GM12892 (cell line): ENCODE measurements around the gene PACC1. TPM values are rescaled to one million over a fixed set of nuclear protein-coding genes. Genes with fewer than 3 reads are reported as not detected.

Source experiments
- DNase-seq: peaks from one replicate; pipeline ENCODE4 v3.0.0; 2011; ENCODE audit not compliant: insufficient read length
- FAIRE-seq: peaks from 2 replicates; lab custom pipeline; 2011; peaks lifted over from hg19 to GRCh38; lab: Jason Lieb, UNC
- POLR2A ChIP-seq: IDR thresholded peaks from 2 replicates; pipeline ENCODE4 v1.6.1; 2011; ENCODE audit warnings: low read depth, low read length, control low read depth
- POLR2AphosphoS5 ChIP-seq: IDR thresholded peaks from 2 replicates; pipeline ENCODE4 v1.6.1; 2011; ENCODE audit warnings: low read depth, low read length, control low read depth
- TAF1 ChIP-seq: IDR thresholded peaks from 2 replicates; pipeline ENCODE4 v1.6.1; 2011; ENCODE audit warnings: low read depth, mild to moderate bottlenecking, control low read depth, low read length, borderline replicate concordance
- polyA plus RNA-seq: library from polyadenylated mRNA; unstranded; fragments of >200 nt; gene quantifications from one replicate; pipeline ENCODE4 v1.2.1, GENCODE V29; 2012; ENCODE audit warnings: missing spikeins, inconsistent platforms; ENCODE audit not compliant: missing spikeins

PACC1 gene
- 11.2 TPM for polyA plus RNA-seq

- TF ChIP-seq POLR2A, result peak; percentile 83
- TF ChIP-seq TAF1, result 0 out of 2 replicates have a peak, but pooled peaks have one; percentile 29
- peak; percentile 54; the same call in 1 of the 2 replicates for TF ChIP-seq POLR2AphosphoS5
- DNase-seq (peak; percentile 95), FAIRE-seq (peak; percentile 96)
These were observed at the start of gene PACC1 for GRCh38 chr1:212414328-212415106. PACC1 (minus strand) TSS chr1:212414886; CDS start chr1:212414757, 129 bp downstream.

- FAIRE-seq (no peak), DNase-seq (no peak)
- TF ChIP-seq POLR2A, result no peak
- TF ChIP-seq TAF1, result no peak
- TF ChIP-seq POLR2AphosphoS5, result no peak
These were observed 49.0 kb upstream of the PACC1 start for GRCh38 chr1:212463565-212464285.

- no peak for DNase-seq
- no peak for FAIRE-seq
- TF ChIP-seq POLR2AphosphoS5 (no peak), TAF1 (no peak), POLR2A (no peak)
These were observed 47.4 kb upstream of the PACC1 start for GRCh38 chr1:212461916-212462660.

- FAIRE-seq (no peak), DNase-seq (no peak)
- TF ChIP-seq POLR2AphosphoS5, result no peak
- TF ChIP-seq POLR2A, result no peak
- TF ChIP-seq TAF1, result no peak
These were observed 45.7 kb upstream of the PACC1 start for GRCh38 chr1:212460376-212460775.

- no peak for FAIRE-seq
- no peak for TF ChIP-seq POLR2A
- no peak for TF ChIP-seq TAF1
- no peak for TF ChIP-seq POLR2AphosphoS5
- DNase-seq, result no peak
These were observed 45.0 kb upstream of the PACC1 start for GRCh38 chr1:212459656-212460055.

GRCh38 chr1:212458817-212459216 is 44.1 kb upstream of the PACC1 start:
- TF ChIP-seq POLR2A, result no peak
- TF ChIP-seq POLR2AphosphoS5, result no peak
- TF ChIP-seq TAF1, result no peak
- FAIRE-seq (no peak), DNase-seq (no peak)

GRCh38 chr1:212457740-212458338 is 43.2 kb upstream of the PACC1 start:
- FAIRE-seq (no peak), DNase-seq (no peak)
- TF ChIP-seq TAF1 (no peak), POLR2A (no peak), POLR2AphosphoS5 (no peak)

GRCh38 chr1:212455803-212456528 is 41.3 kb upstream of the PACC1 start:
- TF ChIP-seq POLR2AphosphoS5, result no peak
- no peak for TF ChIP-seq POLR2A
- no peak for TF ChIP-seq TAF1
- FAIRE-seq (no peak), DNase-seq (peak; percentile 65)

GRCh38 chr1:212455401-212455800 is 40.7 kb upstream of the PACC1 start:
- FAIRE-seq, result no peak
- no peak for TF ChIP-seq POLR2AphosphoS5
- TF ChIP-seq TAF1, result no peak
- TF ChIP-seq POLR2A, result no peak
- no peak for DNase-seq

GRCh38 chr1:212454741-212455140 is 40.1 kb upstream of the PACC1 start:
- FAIRE-seq, result no peak
- TF ChIP-seq POLR2AphosphoS5, result no peak
- no peak for TF ChIP-seq POLR2A
- TF ChIP-seq TAF1, result no peak
- no peak for DNase-seq
